HG02938 (cell line): Measurements from ENCODE around the gene PLEKHG4B.
"Not testable (repeated sequence)": the region's sequence is repeated elsewhere in the genome, so short reads cannot be mapped to it uniquely, and the experiment has no call there.

Experiments
- ATAC-seq: cut with Tn5 transposase; IDR thresholded peaks from one replicate; pipeline ENCODE4 v1.9.1; 2021; ENCODE audit warnings: mild to moderate bottlenecking, moderate library complexity; ENCODE audit not compliant: unreplicated experiment

Gene PLEKHG4B

DNA sequence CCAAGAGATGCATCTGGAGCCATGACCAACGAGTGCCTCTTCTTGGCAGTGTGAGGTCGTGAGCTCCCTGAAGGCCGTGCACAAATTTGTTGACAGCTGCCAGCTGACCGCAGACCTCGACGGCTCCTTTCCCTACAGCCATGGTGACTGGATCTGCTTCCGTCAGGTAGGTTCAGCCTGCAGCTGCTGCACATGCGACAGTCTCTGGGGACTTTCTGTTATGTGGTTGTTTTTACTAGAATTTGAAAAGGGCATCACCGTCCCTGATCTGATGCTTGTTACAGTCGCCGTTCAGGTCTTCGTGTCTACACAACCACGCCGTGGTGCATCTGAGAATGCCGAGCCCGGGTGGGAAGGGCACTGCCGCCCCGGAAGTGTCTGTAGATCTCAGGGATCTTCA, 62.9 kb downstream of the PLEKHG4B start:
- ATAC-seq, result no peak

DNA sequence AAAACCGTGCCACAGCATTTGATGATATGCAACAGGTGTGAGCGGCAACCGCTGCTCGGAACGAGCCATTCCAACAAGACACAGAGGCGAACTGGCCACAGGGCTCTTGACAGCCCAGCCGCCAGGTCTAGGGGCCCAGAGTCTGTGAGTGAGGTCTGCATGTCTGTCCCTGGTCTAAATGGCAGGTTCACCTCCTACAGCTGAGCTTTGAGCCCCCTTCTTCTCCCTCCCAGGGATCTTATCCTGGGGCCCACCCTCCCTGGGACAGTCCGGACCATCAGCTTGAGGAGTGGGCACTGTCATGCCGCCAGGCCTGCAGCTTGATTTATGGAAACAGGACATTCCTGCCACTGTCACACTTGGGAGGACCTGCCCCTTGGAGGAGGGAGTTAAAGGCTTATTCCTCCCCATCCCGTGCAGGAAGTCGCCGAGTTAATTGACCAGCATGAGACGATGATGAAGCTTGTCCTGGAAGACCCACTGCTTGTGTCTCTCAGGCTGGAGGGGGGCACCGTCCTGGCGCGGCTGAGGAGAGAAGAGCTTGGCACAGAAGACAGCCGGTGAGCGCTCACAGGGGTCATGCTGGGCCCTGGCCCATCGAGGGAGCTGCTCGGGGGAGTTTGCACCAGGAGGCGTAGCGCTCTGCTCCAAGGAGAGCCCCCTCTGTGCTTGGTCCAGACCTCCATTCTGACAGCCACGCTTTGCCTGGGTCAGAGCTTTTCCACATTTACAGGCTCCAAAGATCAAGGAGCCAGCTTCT, 63.9 kb downstream of the PLEKHG4B start:
- ATAC-seq, result no peak

DNA sequence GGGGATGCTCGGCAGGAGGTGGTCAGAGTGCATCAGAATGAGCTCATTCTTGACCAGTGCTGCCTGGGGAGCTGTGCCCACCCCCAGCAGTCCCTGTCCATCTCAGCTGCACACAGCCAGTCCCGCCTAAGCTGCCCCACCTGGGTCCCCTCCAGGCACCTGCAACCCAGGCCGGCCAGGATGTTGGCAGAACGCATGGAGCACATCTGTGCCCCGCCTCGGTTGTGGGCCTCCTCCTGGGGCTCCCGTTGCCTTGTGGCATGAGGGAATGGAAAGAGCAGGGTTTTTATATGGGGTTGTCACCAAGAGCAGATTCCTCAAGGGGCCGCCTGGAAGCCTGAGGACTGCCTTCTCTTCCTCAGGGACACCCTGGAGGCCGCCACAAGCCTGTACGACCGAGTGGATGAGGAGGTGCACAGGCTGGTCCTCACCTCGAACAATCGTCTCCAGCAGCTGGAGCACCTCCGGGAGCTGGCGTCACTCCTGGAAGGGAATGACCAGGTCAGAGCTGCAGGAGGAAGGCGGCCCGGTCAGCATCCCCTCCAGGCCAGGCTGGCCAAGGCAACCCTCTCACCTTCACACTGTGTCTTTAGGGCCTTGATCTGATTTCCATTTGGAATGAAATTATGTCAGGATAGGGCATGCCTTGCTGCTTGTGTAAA, 64.6 kb downstream of the PLEKHG4B start:
- ATAC-seq, result no peak

DNA sequence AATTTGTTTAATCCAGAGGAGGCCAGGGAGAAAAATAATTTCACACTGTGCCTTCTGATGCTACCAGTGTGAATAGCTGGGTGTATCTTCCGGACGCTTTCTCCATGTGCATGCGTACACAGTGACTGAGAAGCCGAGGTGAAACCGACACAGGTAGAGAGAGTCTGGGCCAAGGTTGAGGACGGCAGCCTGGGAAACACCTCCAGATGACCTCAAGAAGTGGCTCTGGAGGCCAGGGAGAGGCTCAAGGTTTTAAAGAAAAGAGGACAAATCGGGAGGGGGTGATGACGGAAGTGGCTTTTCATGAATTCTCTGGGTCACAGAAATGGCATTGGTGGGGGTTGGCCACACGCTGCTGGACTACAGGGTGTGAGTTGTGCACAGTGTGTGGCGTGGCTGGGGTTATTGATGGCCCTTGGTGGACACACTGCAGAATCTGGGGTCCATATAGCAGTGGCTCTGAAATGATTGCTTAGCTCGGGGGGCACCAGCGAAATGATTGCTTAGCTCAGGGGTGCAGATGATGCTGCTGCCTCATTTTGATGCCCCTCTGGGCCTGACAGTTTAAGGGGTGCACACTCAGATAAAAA, 65.3 kb downstream of the PLEKHG4B start:
- ATAC-seq, result no peak

DNA sequence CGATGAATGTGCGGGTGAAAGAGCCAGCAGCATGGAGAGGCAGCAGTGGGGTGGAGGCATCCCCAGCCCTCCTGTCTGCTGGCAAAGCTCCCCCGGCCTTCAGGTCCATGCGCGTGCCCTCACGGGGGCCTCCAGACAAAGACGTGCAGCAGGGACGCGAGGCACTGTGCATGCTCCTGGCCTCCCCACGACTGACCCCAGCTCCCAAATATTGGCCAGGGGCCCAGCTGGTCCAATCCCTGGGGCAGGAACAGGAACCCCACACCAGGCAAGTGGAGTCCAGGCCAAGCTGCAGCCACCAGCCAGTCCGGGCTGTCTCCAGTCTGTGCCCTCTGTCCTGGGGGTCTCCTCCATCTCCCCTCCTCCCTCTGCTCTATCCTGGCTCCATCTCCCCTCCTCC, 65.8 kb downstream of the PLEKHG4B start:
- ATAC-seq, result no peak

DNA sequence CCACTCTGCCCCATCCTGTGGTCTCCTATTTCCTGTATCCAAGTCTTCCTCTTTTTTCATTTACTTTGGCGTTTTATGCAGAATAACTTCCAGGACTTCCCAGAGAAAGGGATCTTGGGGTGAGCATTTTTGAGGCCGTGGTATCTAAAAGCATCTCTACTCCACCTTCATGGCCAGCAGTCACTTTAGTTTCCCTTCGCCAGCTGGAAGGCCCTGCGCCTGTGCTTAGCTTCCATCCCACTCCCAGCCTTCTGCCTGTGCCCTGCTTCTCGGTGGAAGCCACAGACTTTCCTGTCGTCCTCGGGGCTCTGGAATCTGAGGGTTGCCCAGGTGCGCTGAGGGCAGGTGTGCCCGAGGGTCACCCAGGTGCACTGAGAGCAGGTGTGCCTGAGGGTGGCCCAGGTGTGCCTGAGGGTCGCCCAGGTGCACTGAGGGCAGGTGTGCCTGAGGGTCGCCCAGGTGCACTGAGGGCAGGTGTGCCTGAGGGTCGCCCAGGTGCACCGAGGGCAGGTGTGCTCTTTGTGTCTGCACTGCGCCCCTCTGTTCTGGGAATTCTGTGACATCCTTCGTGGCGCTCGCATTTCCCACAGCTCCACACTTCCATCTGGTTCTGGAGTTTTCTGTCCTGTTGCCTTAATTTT, 67.0 kb downstream of the PLEKHG4B start:
- no peak for ATAC-seq

DNA sequence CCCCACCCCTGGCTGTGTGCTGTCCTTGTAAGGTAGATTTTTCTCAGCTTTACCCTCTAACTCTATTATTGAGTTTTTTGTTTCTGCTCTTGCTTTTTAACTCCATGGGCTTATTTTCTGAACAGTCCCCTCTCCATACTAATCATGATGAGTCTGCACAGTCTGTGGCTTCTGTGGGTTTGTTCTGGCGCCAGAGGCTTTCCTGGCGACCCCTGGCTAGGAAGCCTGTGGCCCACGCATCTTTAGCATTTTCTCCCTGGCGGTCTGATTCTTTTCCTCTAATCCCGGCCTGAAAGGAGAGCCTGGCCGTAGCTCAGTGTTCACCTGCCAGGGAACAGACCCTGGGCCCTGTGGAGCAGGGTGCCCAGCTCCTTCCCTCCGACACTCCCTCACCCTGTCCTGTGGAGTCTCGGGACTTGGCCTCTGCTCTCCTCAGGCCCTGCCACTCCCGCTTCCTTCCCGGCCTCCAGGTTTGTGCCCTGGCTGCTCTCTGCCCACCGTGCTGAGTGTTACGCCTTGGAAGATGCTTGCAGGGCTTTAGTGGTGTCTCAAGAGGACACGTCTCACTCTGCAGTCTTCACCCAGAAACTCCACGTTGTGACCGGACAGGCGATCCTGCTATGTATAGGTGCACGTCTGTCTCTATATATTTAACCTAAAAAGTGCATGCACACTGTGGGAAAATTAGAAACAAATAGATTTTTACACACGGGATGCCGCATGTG, 67.6 kb downstream of the PLEKHG4B start:
- ATAC-seq, result no peak

DNA sequence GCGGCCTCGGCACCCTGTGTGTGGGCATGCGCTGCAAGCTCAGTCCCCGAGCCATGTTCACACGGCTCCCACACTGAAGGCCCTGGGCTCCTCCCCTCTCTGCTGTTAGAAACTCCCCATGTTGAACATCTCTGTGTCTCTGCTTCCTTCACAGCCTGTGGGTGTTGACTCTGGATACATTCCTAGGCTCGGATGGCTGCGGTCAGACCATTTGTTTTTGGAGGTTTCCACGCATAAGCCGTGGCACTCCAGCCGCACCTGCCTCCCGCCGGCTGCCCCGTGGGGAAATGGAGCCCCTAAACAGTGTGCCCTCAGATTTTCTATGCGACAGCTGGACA, 68.2 kb downstream of the PLEKHG4B start:
- ATAC-seq, result no peak

DNA sequence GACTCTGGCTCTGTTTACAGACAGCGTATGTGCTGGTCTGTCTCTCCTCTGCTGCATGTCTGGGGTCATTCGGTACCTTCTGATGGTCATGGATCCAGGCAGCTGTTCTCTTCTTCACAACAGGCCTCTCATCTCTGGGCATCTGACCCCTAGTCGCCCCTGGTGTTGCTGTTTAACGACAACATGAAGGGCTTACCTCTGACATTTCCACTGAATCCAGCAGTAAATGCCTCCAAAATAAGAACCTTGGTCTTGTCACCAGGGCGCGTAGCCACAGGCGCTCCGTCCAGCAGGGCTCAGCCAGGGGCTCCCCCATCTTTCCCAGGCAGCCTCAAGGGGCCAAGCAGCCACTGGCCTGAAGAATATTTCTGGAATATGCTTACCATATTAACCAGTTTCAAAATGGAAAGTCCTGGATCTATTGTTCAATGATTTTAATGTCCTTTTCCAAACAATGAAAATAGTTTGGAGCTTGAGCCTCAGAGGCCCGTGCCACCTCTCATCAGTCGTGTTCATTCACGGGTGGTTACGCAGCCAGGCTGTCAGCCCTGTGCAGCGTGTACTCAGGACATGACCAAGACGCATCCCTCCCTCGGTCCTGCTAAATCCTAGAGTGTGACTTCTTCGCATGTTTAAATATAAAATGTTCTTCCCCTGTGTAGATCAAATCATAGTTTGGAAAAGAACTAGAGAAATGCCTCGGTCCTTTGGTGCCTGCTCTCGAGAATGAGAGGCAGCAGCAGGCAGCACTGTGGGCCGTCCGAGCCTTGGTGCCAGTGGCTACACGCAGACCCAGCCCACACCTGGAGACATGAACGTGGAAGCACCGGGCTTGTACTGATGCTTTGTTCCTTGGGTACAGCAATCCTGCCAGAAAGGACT, 69.2 kb downstream of the PLEKHG4B start:
- ATAC-seq, result no peak

DNA sequence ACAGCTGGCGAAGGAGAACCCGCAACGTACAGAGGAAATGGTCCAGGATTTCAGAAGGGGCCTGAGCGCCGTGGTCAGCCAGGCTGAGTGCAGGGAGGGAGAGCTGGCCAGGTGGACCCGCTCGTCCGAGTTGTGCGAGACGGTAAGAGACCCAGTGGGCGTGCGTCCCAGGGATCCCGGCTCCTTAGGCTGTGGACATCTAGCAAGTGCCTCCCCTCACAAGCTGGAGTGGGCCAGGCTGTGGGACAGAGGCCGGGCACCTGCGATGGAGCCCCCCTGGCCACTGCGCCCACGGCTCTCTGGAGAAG, 69.8 kb downstream of the PLEKHG4B start:
- ATAC-seq, result no peak

DNA sequence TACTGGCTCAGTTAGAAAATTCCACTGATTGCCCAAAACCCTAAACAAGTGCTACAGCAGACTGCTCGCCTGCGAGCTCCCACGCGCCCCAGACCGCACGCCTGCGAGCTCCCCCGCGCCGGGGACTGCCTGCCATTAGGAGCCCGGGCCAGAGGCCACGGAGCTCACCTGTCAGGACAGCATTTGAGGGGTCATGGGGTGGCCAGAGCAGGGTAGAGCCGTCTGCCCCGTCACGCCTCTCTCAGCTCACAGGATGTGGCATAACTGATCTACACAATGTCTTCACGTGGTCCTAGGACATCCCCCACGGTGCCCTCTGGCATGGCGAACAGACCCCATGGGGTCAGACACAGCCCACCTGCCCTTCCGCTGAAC, 70.2 kb downstream of the PLEKHG4B start:
- no peak for ATAC-seq

DNA sequence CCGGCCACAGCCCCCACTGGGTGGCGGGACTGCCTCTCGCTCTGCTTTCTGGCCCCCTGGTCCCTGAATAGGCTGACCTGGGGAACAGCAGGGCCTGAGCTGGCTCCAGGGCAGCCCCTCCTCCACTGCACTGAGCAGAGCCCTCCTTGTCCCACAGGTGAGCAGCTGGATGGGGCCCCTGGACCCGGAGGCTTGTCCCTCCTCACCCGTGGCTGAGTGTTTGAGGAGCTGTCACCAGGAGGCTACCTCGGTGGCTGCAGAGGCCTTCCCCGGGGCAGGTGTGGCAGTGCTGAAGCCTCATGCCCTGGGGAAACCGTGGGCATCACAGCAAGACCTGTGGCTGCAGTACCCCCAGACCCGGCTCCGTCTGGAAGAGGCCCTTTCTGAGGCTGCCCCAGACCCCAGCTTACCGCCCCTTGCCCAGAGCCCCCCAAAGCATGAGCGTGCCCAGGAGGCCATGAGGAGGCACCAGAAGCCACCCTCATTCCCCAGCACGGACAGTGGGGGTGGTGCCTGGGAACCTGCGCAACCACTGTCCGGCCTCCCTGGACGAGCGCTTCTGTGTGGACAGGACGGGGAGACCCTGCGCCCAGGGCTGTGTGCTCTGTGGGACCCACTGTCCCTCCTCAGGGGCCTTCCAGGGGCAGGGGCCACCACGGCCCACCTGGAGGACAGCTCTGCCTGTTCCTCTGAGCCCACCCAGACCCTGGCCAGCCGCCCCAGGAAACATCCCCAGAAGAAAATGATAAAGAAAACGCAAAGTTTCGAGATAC, 70.8 kb downstream of the PLEKHG4B start:
- ATAC-seq, result no peak

DNA sequence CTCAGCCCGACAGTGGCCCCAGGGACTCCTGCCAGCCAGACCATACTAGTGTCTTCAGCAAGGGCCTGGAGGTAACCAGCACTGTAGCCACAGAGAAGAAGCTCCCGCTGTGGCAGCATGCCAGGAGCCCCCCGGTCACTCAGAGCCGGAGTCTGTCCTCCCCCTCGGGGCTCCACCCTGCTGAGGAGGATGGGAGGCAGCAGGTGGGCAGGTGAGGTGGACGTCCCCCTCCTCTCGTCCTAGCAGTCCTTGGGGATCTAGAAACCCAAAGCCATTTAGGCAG, 71.3 kb downstream of the PLEKHG4B start:
- no peak for ATAC-seq

DNA sequence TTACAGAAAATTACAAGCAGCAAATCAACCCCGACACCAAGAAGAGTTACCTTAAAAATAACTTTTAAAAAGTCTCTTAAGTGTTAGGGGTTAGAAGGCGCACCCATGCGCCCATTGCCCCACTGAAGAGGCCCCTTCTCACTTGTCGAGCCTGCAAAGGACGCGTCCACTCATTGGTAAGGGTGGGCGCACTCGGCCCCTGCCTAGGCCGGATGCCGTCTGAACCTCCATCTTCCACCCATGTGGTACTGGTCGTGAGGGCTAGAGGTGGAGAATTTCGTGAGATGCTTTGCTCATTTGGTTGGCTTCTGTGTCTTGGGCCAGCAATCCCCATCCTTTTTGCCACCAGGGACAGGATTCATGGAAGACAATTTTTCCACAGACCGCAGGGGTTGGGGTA, 71.9 kb downstream of the PLEKHG4B start:
- no peak for ATAC-seq

DNA sequence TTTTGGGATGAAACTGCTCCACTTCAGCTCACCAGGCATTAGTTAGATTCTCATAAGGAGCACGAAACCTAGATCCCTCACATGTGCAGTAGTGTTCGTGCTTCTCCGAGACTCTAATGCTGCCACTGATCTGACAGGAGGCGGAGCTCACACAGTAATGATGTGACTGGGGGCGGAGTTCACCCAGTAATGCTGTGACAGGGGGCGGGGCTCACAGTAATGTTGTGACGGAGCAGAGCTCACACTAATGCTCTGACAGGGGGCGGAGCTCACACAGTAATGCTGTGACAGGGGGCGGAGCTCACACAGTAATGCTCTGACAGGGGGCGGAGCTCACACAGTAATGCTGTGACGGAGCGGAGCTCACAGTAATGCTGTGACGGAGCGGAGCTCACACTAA, 72.3 kb downstream of the PLEKHG4B start:
- no peak for ATAC-seq

DNA sequence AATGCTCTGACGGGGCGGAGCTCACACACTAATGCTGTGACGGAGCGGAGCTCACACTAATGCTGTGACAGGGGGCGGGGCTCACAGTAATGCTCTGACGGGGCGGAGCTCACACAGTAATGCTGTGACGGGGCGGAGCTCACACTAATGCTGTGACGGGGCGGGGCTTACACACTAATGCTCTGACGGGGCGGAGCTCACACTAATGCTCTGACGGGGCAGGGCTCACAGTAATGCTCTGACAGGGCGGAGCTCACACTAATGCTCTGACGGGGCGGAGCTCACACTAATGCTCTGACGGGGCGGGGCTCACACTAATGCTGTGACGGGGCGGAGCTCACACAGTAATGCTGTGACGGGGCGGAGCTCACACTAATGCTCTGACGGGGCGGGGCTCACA, 72.8 kb downstream of the PLEKHG4B start:
- not testable (repeated sequence) for ATAC-seq

DNA sequence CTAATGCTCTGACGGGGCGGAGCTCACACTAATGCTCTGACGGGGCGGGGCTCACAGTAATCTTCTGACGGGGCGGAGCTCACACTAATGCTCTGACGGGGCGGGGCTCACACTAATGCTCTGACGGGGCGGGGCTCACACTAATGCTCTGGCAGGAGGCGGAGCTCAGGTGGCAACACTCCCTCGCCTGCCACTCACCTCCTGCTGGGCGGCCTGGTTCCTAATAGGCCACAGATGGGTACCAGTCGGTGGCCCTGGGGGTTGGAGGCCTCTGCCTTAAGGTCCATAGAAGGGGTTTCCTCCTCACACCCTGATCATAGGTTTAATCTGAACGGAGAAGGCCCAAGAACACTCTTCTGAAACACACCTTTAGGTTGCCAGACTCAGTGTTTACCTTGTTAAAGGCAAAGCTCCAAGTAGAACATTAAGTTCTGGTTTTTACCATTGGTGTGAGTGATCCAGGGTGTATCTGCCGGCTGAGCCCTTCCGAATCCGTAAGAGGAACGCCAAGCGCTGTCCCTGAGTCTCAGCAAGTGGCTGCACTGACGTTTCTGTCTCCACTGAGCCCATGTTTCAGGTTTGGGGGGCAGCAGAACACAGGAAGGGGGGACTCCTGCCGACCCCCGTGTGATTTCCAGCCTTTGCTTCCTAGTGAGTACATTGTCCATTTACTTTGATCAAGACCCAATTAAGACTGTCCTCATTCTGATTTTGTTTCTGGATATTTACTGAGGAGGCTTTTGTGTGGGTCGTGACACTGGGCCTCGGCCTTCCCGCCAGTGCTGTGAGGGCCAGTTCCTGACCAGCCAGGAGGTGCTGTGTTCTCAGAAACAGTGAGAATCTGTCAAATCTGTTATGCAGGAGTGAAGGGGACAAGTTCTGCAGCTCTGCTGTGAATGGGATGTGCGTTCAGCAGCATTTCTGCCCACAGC, 74.7 kb downstream of the PLEKHG4B start:
- ATAC-seq, result no peak

DNA sequence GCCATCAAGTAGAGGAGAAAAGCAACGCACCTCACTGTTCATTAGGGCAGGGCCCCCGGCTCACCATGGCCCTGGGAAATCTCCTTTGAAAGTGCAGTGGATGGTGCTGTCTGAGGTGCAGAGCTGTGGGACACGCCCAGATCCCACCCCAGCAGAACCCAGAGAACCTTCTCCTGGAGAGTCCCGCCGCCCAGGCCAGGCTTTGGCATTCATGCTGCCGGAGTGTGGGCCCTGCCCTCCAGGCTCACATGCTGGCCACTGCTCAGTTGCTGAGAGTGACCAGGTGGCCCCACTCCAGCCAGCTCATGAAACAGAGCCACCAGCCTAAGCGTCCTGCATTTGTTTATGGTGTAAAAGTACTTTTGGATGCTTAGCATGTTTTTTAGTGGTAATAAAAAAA, 75.5 kb downstream of the PLEKHG4B start:
- ATAC-seq, result no peak
